ENCODE data around the gene FSTL5. TPM values are rescaled to one million over a fixed set of nuclear protein-coding genes. Genes with fewer than 3 reads are reported as not detected.

Gene FSTL5
- total and polyA plus RNA-seq, 2 of the 8 experiments (the other 6 are each of a cell fraction or from before 2014, with no cell fraction given), result 0.09 to 0.32 TPM

- TF ChIP-seq POLR2A (IDR thresholded peaks at IDR 0.05; ENCODE audit: control extremely low read depth in 1 of 2, low read depth in 2 of 2, low read length in 2 of 2), result no peak
- TF ChIP-seq SIRT6 (IDR thresholded peaks at IDR 0.05; ENCODE audit: low read length), result no peak
- no peak for TF ChIP-seq YY1 (IDR thresholded peaks at IDR 0.05; ENCODE audit: low read depth, low read length)
- TF ChIP-seq CTBP2 (IDR thresholded peaks at IDR 0.05; ENCODE audit: borderline replicate concordance, insufficient read depth, insufficient read length, low read length), result no peak
Measured at GRCh38 chr4:161448550-161449180, 715.1 kb downstream of the FSTL5 start (continued).

All from H1 (cell line).